HEK293 (cell line): ENCODE data around the gene AXDND1.

Experiments used
- CTCF ChIA-PET: fragments of 350-600 bp; formaldehyde crosslinking; extraction: SDS; loops from one replicate; lab custom pipeline; 2021; ENCODE audit warnings: antibody characterized with exemption; lab: Yijun Ruan, JAX
- POLR2A ChIA-PET: fragments of 300-600 bp; formaldehyde crosslinking; extraction: SDS; loops from one replicate; lab custom pipeline; 2020; ENCODE audit warnings: antibody characterized with exemption, inconsistent platforms; lab: Yijun Ruan, JAX
- H3K27ac ChIP-seq: fragments of 200-500 bp; sonication (Bioruptor generic); 2 replicates; pipeline ENCODE4 v1.5.1; 2014; ENCODE audit warnings: low read depth, low read length, control low read depth, inconsistent platforms; ENCODE audit errors: extremely low read depth
- H3K36me3 ChIP-seq, 2 experiments: fragments of 200-500 bp in 1 of 2; sonication (Bioruptor generic) in 1 of 2; 1 replicate in 1 of 2; 2 replicates in 1 of 2; pipeline ENCODE4 v1.5.1; 2014 to 2017; ENCODE audit warnings: inconsistent platforms in 2 of 2, low read length in 2 of 2; ENCODE audit not compliant: control insufficient read depth in 2 of 2, insufficient read depth in 1 of 2
- H3K4me1 ChIP-seq: fragments of 200-500 bp; sonication (Bioruptor generic); 2 replicates; pipeline ENCODE4 v1.5.1; 2014; ENCODE audit warnings: mild to moderate bottlenecking, low read length, inconsistent platforms; ENCODE audit not compliant: control insufficient read depth, insufficient read depth
- H3K4me3 ChIP-seq: 2 replicates; pipeline ENCODE4 v1.5.1; 2011; ENCODE audit warnings: low read depth, mild to moderate bottlenecking, control low read depth, low read length, moderate library complexity
- H3K9me3 ChIP-seq: fragments of 200-500 bp; sonication (Bioruptor generic); 2 replicates; pipeline ENCODE4 v1.5.1; 2014; ENCODE audit warnings: low read depth, low read length, inconsistent platforms; ENCODE audit not compliant: control insufficient read depth, insufficient read depth
- CTCF ChIP-seq: fragments of 450-650 bp; formaldehyde crosslinking; IDR thresholded peaks from 2 replicates; pipeline ENCODE4 v1.5.1; 2016; ENCODE audit warnings: missing biosample characterization, missing genetic modification characterization
- GFI1B ChIP-seq: fragments of 450-650 bp; formaldehyde crosslinking; IDR thresholded peaks from 2 replicates; pipeline ENCODE4 v1.5.1; 2016; ENCODE audit warnings: missing biosample characterization, missing genetic modification characterization
- HOXC10 ChIP-seq: sonication (generic); formaldehyde crosslinking; IDR thresholded peaks from 2 replicates; pipeline ENCODE4 v1.8.1; 2023; ENCODE audit warnings: mild to moderate bottlenecking, missing genetic modification reagents
- KLF10 ChIP-seq: fragments of 450-650 bp; IDR thresholded peaks from 2 replicates; pipeline ENCODE4 v1.5.1; 2018; ENCODE audit warnings: missing biosample characterization, mild to moderate bottlenecking, missing genetic modification characterization
- PBX3 ChIP-seq: sonication (generic); formaldehyde crosslinking; IDR thresholded peaks from 2 replicates; pipeline ENCODE4 v1.8.1; 2022; ENCODE audit warnings: mild to moderate bottlenecking, moderate library complexity, missing genetic modification reagents
- SCRT1 ChIP-seq: fragments of 450-650 bp; formaldehyde crosslinking; IDR thresholded peaks from 2 replicates; pipeline ENCODE4 v1.5.1; 2016; ENCODE audit warnings: missing biosample characterization, missing genetic modification characterization, borderline replicate concordance
- SCRT2 ChIP-seq: fragments of 450-650 bp; formaldehyde crosslinking; IDR thresholded peaks from 2 replicates; pipeline ENCODE4 v1.5.1; 2016; ENCODE audit warnings: missing biosample characterization, missing genetic modification characterization
- ZBTB11 ChIP-seq: fragments of 450-650 bp; formaldehyde crosslinking; conservative IDR thresholded peaks from 2 replicates; pipeline ENCODE4 v1.5.1; 2016; ENCODE audit warnings: low read depth, missing biosample characterization, missing genetic modification characterization
- ZBTB7A ChIP-seq: fragments of 450-650 bp; formaldehyde crosslinking; IDR thresholded peaks from 2 replicates; pipeline ENCODE4 v1.5.1; 2016; ENCODE audit warnings: low read depth, missing biosample characterization, missing genetic modification characterization
- ZNF148 ChIP-seq: fragments of 450-650 bp; formaldehyde crosslinking; IDR thresholded peaks from 2 replicates; pipeline ENCODE4 v1.5.0; 2017; ENCODE audit warnings: missing biosample characterization, missing genetic modification characterization, borderline replicate concordance
- ZNF274 ChIP-seq, 2 experiments: fragments of 200-500 bp in 1 of 2; fragments of 450-650 bp in 1 of 2; sonication (Bioruptor generic) in 1 of 2; formaldehyde crosslinking in 1 of 2; IDR thresholded peaks; 2 replicates each; pipeline versions ENCODE4 v1.5.1 to v1.6.1; 2014 to 2016; ENCODE audit warnings: borderline replicate concordance in 1 of 2, inconsistent platforms in 1 of 2, low read length in 1 of 2, missing biosample characterization in 1 of 2, missing genetic modification characterization in 1 of 2
- ZNF426 ChIP-seq: fragments of 450-650 bp; formaldehyde crosslinking; IDR thresholded peaks from 2 replicates; pipeline ENCODE4 v1.5.1; 2017; ENCODE audit warnings: missing biosample characterization, missing genetic modification characterization, mild to moderate bottlenecking, inconsistent platforms, moderate library complexity
- ZNF558 ChIP-seq: fragments of 450-650 bp; formaldehyde crosslinking; IDR thresholded peaks from 2 replicates; pipeline ENCODE4 v1.5.1; 2016; ENCODE audit warnings: missing biosample characterization, missing genetic modification characterization
- ZNF654 ChIP-seq: fragments of 450-650 bp; formaldehyde crosslinking; IDR thresholded peaks from 2 replicates; pipeline ENCODE4 v1.5.1; 2016; ENCODE audit warnings: low read depth, missing biosample characterization, missing genetic modification characterization
- ZNF664 ChIP-seq: fragments of 450-650 bp; formaldehyde crosslinking; IDR thresholded peaks from 2 replicates; pipeline ENCODE4 v1.5.1; 2016; ENCODE audit warnings: missing biosample characterization, missing genetic modification characterization
- ZNF768 ChIP-seq: fragments of 450-650 bp; formaldehyde crosslinking; IDR thresholded peaks from 2 replicates; pipeline ENCODE4 v1.5.1; 2018; ENCODE audit warnings: missing biosample characterization, mild to moderate bottlenecking, missing genetic modification characterization
- ZNF830 ChIP-seq: fragments of 450-650 bp; IDR thresholded peaks from 2 replicates; pipeline ENCODE4 v1.5.0; 2018; ENCODE audit warnings: missing biosample characterization, missing genetic modification characterization, low read depth, mild to moderate bottlenecking, moderate library complexity

Gene AXDND1

GRCh38 chr1:179598631-179599030 lies 232.9 kb downstream of the AXDND1 start (continued):
- TF ChIP-seq ZBTB11 (tag by site-specific recombination) (no peak), ZNF148 (no peak), ZBTB7A (tag by site-specific recombination) (no peak), ZNF768 (no peak), KLF10 (no peak)

- no peak overlapping the region for H3K27ac ChIP-seq
- TF ChIP-seq SCRT1 (tag by site-specific recombination) (peak; percentile 88), SCRT2 (peak; percentile 92), ZNF558 (no peak), CTCF (tag by site-specific recombination) (0 out of 2 replicates have a peak, but pooled peaks have one; percentile 33), ZNF654 (peak; percentile 49), GFI1B (tag by site-specific recombination) (no peak), ZNF274 (IDR thresholded peaks at IDR 0.05; ENCODE audit: low read length) (no peak), ZNF274 (tag by site-specific recombination; IDR thresholded peaks at IDR 0.05; ENCODE audit: borderline replicate concordance) (no peak), ZNF426 (no peak), PBX3 (CRISPR knock-in tag) (no peak), HOXC10 (no peak), ZNF830 (tag by site-specific recombination) (no peak), ZNF664 (tag by site-specific recombination) (no peak)
- CTCF ChIA-PET: interaction anchor here (0.6 to 1.2 kb wide), 12 partner anchors 13 to 802 kb away, joined by 3 to 5 read pairs (median 4); no protein-coding TSS in a partner anchor
- POLR2A ChIA-PET: no interaction called here
- no peak overlapping the region for H3K4me3 ChIP-seq
- no peaks in the 10 kb centered on the region for H3K36me3 ChIP-seq
- no peaks in the 10 kb centered on the region for H3K9me3 ChIP-seq
- H3K4me1 ChIP-seq: no peaks in the 10 kb centered on the region
These were observed 234.0 kb downstream of the AXDND1 start for GRCh38 chr1:179599623-179600249.
